OCI-LY7 (cell line): ENCODE results near the gene C10orf90.

Source experiments
- CTCF ChIP-seq: fragments of 200-600 bp; sonication (generic); conservative IDR thresholded peaks from 2 replicates; pipeline ENCODE4 v1.5.1; 2014; ENCODE audit warnings: mild to moderate bottlenecking, antibody characterized with exemption, low read length, moderate library complexity, mixed read lengths
- EZH2phosphoT487 ChIP-seq: fragments of 200-600 bp; sonication (generic); IDR thresholded peaks from 2 replicates; pipeline ENCODE4 v1.6.1; 2018; ENCODE audit warnings: low read depth, borderline replicate concordance, mild to moderate bottlenecking, mixed run types, antibody characterized with exemption, low read length, moderate library complexity, mixed read lengths

GRCh38 chr10:126651467-126651866 is 19.0 kb downstream of the C10orf90 start:
- TF ChIP-seq CTCF (no peak), EZH2phosphoT487 (no peak)
